ENCODE measurements around the gene TMEM250.

DNA sequence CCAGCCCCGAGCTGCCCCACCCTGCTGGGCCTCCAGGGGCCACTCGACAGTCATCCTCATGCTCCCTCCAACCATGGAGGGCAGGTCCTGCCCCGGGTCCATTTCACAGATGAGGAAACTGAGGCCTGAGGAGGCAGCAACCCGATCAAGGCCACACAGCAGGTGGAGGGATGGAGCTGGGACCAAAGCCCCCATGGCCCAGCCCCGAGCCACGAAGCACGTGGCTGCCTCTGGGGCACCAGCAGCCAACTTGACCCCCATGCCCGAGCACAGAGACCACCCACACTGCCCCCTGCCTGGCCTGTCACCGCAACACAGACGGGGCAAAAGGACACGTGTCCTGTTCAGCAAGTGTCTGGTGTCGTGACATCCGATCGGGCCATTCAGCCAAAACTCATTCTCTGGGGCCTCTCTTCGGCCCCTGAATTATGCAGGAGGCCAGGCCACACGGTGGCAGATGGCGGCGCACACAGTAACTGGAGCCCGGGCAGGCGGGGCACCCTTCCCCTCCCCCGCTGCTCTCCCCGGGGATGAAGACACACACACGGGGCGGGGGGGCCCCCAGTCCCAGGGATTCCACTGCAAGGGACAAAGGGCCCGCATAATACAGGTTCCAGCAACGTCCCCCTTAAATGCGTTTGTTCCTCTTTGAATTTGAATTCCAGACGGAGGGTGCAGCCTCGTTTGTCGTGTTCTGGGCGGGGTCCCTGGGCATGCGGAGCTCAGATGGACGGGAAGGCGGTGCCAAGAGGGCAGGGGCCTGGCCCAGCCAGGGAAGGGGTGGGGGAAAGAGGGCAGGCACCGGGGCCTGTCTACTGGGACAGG is 29.4 kb upstream of the TMEM250 start:
- TF ChIP-seq CTCF (IDR thresholded peaks at IDR 0.05; ENCODE audit: insufficient read depth, low read depth, low read length) (no peak), EZH2 (IDR thresholded peaks at IDR 0.05; ENCODE audit: insufficient read depth, low read length) (no peak)

Data from astrocyte (in vitro differentiated cells and primary cell).